ENCODE results near the gene VARS1.
"Not testable (repeated sequence)": the region's sequence is repeated elsewhere in the genome, so short reads cannot be mapped to it uniquely, and the experiment has no call there.

The VARS1 gene

GRCh38 chr6:31794866-31795615 lies 511 bp downstream of the VARS1 start:
- in situ Hi-C loops (cut with MboI; ENCODE audit: low sequenced_read_pairs) = no loop called here

DNA sequence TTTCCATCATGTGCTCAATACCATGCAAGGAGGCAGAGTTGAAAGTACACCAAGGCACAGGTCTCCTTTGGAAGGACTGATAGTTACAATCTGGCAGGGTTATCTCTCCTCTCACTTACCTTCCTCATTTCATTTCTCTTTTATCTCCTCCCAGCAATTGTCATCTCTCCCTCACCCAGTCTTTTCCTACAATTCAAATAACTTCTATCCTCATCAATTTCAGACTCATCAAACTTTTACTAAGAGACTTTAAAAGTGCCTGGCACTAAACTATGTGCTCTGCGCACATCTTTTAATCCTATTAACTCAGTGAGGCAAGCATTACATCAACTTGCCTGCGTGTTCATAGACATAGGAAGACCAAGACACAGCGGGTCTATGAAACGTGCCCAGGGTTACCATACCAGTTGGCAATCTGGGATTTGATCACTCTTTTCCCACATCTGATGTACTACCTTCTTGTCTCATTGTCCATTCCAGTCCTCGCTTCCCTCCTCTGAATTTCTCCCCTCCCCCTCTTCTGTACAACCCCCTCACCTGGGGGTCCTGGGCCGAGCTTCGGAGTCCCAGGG lies 1.2 kb downstream of the VARS1 start:
- in situ Hi-C loops (cut with MboI; ENCODE audit: low sequenced_read_pairs) = no loop called here

GRCh38 chr6:31793927-31794245 lies 1.7 kb downstream of the VARS1 start:
- in situ Hi-C loops (cut with MboI; ENCODE audit: low sequenced_read_pairs) = not testable (repeated sequence)

- in situ Hi-C loops (cut with MboI; ENCODE audit: low sequenced_read_pairs) = no loop called here
Observed at GRCh38 chr6:31792761-31793171, 2.8 kb downstream of the VARS1 start.

DNA sequence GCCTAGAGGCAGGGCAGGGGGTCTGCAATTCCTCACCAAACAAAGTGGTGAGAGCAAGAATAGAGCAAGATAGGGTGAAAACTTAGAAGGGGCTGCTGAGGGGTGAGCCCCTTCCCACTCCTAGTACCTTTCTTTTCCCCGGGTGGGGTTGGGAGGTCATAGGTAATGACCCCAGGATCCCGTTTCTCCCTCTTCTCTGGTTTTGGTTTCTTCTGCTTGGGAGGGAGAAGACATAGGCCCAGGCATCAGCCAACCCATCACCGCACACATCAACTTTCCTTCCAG lies 3.5 kb downstream of the VARS1 start:
- in situ Hi-C loops (cut with MboI; ENCODE audit: low sequenced_read_pairs) = no loop called here

- in situ Hi-C loops (cut with MboI; ENCODE audit: low sequenced_read_pairs) = no loop called here
Observed at GRCh38 chr6:31791324-31792089, 4.0 kb downstream of the VARS1 start.

DNA sequence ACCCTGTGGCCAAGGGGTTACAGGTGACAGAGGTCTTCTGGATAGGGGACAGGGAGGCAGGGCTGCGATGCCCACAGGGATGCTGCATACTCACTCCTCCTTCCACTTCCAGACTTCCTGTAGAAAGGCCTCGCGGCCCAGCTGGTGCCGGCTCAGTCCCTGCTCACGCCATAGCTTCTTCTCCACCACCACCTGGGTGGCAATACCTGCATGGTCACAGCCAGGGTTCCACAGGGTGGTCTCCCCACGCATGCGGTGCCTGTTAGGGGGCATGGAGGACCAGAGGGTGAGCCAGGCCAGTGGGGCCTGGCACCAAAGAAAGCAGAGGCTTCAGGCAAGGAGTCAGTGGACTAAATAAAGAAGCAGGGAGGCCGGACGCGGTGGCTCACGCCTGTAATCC lies 10.1 kb downstream of the VARS1 start:
- in situ Hi-C loops (cut with MboI; ENCODE audit: low sequenced_read_pairs) = no loop called here

- in situ Hi-C loops (cut with MboI; ENCODE audit: low sequenced_read_pairs) = no loop called here
Observed at GRCh38 chr6:31784098-31784925, 11.2 kb downstream of the VARS1 start.

DNA sequence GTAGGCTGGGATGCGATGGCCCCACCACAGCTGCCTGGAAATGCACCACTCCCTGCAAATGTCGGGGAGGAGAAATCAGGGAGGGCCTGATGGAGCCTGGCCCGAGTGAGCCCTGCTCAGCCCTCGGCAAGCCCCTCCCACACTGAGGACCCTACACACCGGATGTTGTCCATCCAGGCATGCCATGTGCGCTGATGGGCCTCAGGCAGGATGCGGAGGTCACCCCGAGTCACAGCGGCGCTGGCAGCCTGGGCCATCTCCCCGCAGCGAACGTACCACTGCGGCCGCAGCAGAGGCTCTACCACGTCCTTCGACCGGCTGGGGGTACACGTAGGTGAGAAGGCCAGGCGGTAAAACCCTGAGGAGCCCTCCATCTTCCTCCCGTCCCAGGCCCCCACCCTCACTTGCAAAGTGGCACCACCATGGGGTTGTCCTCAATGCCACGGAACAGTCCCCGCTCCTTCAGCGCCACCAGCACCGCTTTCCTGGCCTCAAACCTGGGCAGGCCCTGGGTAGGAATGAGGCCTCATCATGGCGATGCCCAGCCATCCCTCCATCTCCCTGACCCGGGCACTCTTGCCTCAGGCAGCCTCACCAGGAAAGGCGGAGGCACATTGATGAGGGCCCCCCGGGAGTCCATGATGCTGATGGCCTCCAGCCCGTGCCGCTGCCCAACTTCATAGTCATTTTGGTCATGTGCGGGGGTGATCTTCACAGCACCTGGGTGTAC lies 13.3 kb downstream of the VARS1 start:
- in situ Hi-C loops (cut with MboI; ENCODE audit: low sequenced_read_pairs) = no loop called here

- in situ Hi-C loops (cut with MboI; ENCODE audit: low sequenced_read_pairs) = no loop called here
Observed at GRCh38 chr6:31781244-31782125, 14.1 kb downstream of the VARS1 start.

- in situ Hi-C loops (cut with MboI; ENCODE audit: low sequenced_read_pairs) = no loop called here
Observed at GRCh38 chr6:31780507-31781243, 14.9 kb downstream of the VARS1 start.

GRCh38 chr6:31779908-31780307 lies 15.6 kb downstream of the VARS1 start:
- in situ Hi-C loops (cut with MboI; ENCODE audit: low sequenced_read_pairs) = no loop called here

- in situ Hi-C loops (cut with MboI; ENCODE audit: low sequenced_read_pairs) = no loop called here
Observed at GRCh38 chr6:31778999-31779885, 16.3 kb downstream of the VARS1 start.

DNA sequence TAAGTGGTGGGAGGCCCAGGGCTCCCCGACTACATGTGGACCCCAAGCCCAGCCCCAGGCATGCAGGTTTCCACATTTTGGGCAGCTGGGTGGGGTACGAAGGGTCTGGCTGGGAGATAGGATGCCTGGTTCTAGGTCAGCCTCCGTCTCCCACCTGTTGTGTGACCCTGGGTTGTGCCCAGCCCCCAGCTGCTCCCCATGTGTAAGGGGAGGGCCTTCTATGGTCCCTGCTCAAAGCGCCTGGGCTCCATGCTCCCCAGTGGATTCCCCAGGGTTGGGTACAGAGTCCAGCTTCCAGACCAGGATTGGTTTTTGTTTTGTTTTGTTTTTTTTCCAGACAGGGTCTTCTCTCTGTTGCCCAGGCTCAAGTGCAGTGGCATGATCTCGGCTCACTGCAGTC lies 17.4 kb downstream of the VARS1 start:
- in situ Hi-C loops (cut with MboI; ENCODE audit: low sequenced_read_pairs) = no loop called here

DNA sequence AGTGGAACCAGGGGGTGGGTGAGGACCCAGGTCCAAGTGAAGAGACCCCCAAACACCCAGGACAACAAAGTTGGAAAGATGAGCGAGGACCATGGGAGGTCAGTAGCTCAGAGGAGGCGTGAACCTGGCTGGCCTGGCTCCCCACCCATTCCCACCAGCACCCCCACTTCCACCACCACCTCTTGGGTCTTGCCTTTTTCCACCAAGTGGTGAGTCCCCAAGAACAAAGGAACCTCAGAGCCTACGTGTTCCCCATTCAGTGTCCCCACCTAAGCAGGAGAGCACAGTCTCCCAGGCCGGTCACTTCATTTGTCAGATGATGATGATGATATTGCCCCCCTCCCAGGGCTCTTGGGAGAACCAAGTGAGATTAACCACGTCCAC lies 17.9 kb downstream of the VARS1 start:
- in situ Hi-C loops (cut with MboI; ENCODE audit: low sequenced_read_pairs) = no loop called here

- in situ Hi-C loops (cut with MboI; ENCODE audit: low sequenced_read_pairs) = no loop called here
Observed at GRCh38 chr6:31776989-31777666, 18.4 kb downstream of the VARS1 start, which contains the start of gene VWA7. Gene VWA7, minus strand, starts transcription at chr6:31777328. Its CDS starts 549 bp downstream, at chr6:31776779.

DNA sequence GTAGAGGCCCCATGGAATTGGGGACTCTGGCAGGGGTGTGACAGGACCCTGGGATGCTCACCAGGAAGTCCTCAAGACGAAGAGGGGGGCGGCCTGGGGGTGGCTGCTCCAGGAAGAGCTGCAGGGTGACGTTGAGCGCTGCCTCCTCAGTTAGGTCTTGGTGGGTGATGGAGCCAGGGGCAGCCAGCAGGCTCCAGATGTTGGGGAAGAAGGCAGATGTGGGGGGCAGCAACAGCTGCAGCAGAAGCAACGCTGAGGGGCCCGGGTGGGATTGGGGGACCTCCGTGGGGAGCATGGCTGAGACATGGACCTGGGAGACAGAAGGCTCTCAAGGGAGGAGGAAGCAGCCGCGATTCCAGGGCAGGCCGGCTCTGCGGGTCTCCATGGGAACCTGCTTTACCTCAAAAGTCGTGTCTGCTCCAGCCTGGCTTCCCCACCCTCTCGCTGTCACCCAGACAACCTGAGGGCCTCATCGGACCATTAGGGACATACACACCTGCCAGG lies 19.0 kb downstream of the VARS1 start:
- in situ Hi-C loops (cut with MboI; ENCODE audit: low sequenced_read_pairs) = no loop called here

All from HL-60/S4 (cell line).